HFF-Myc (cell line): ENCODE data around the gene U2AF1L4.
A peak's percentile ranks its signal among the peaks of the same experiment; 100 is the strongest.

Source experiments
- DNase-seq: peaks from one replicate; pipeline ENCODE4 v3.0.0-alpha.2; 2011; ENCODE audit warnings: low read depth; ENCODE audit errors: extremely low read depth
- H3K4me3 ChIP-seq: replicated peaks from 2 replicates; pipeline ENCODE4 v1.5.1; 2011; ENCODE audit warnings: low read depth, mild to moderate bottlenecking, control low read depth, low read length
- TF ChIP-seq, protein P1 (sequence below): IDR thresholded peaks from 2 replicates; pipeline ENCODE4 v1.5.1; 2012; ENCODE audit warnings: mild to moderate bottlenecking, low read depth, low read length, control low read depth; ENCODE audit errors: missing control alignments

Gene U2AF1L4

DNA sequence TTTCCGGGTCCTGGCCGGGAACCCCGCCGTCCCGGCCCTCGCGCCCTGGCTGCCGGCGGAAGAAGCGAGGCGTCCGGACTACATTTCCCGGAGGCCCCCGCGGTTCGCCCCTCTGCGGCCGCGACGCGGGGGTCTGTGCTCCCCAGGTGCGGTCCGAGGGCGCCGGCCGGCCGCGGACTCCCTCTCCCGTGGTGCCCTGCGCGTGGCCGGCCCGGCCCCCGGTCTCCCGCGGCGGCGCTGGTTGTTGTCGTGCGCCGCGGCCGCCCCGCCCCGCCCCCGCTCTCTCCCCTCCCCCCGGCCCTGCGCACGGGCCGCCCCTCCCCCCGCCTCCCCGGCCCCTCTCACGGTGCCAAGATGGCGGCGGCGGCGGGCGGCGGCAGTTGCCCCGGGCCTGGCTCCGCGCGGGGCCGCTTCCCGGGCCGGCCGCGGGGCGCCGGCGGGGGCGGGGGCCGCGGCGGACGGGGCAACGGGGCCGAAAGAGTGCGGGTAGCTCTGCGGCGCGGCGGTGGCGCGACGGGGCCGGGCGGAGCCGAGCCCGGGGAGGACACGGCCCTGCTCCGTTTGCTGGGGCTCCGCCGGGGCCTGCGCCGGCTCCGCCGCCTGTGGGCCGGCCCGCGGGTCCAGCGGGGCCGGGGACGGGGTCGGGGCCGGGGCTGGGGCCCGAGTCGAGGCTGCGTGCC, 27.4 kb downstream of the U2AF1L4 start, which contains the start of gene KMT2B:
Gene KMT2B, plus strand, starts transcription at position 339 of the 680 bp plus-strand sequence. Its CDS starts 16 bp downstream, at position 355.
- no peak for DNase-seq
- TF ChIP-seq, protein P1, sequence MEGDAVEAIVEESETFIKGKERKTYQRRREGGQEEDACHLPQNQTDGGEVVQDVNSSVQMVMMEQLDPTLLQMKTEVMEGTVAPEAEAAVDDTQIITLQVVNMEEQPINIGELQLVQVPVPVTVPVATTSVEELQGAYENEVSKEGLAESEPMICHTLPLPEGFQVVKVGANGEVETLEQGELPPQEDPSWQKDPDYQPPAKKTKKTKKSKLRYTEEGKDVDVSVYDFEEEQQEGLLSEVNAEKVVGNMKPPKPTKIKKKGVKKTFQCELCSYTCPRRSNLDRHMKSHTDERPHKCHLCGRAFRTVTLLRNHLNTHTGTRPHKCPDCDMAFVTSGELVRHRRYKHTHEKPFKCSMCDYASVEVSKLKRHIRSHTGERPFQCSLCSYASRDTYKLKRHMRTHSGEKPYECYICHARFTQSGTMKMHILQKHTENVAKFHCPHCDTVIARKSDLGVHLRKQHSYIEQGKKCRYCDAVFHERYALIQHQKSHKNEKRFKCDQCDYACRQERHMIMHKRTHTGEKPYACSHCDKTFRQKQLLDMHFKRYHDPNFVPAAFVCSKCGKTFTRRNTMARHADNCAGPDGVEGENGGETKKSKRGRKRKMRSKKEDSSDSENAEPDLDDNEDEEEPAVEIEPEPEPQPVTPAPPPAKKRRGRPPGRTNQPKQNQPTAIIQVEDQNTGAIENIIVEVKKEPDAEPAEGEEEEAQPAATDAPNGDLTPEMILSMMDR: no peak
- peak within 1 kb of the TSS; percentile 84 for H3K4me3 ChIP-seq

GRCh38 chr19:35716801-35717664, 28.2 kb downstream of the U2AF1L4 start:
- H3K4me3 ChIP-seq: peak overlapping the region; percentile 84

DNA sequence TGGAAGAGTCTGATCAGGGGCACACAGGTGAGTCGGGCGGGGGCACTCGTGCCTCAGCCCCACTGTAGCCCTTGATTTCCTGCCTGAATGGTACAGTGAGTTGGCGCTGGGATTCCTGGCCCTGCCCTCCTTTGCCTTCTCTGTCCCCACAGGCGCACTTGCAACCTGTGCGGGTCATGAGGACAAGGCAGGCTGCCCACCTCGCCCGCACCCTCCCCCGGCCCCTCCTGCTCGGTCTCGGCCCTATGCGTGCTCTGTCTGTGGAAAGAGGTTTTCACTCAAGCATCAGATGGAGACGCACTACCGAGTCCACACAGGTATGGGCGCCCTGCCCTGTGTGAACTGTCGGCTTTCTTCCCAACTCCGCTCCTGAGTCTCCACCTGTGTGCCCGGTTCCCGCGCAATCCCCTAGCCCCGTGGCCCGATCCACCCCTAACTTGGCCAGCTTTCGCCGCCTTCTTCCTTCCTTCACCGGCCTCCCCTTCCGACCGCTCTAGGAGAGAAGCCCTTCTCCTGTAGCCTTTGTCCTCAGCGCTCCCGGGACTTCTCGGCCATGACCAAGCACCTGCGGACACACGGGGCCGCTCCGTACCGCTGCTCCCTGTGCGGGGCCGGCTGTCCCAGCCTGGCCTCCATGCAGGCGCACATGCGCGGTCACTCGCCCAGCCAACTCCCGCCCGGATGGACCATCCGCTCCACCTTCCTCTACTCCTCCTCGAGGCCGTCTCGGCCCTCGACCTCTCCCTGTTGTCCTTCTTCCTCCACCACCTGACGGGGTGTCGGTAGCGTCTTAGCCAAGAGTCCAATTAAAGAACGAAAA, 29.0 kb downstream of the U2AF1L4 start:
- DNase-seq: no peak
- H3K4me3 ChIP-seq: peak overlapping the region; percentile 84
- TF ChIP-seq, protein P1: no peak

More at GRCh38 chr19:35716801-35717664, 28.2 kb downstream of the U2AF1L4 start:
- DNase-seq: peak; percentile 83
- TF ChIP-seq, protein P1: peak; percentile 86

DNA sequence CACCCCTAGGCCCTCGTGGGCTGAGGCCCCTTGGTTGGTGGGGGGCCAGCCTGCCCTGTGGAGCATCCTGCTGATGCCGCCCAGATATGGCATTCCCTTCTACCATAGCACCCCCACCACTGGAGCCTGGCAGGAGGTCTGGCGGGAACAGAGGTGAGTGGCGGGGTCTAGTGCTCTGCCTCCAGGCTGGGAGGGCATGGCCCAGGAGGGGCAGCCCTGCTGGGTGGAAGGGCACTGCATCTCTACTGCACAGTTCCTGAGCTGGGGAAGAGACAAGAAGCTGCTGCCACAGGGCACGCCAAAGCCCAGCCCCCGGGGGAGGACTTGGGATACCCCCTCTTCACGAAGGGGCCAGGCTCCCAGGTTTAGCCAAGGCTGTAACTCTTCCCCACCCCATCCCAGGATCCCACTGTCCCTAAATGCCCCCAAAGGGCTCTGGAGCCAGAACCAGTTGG, 29.8 kb downstream of the U2AF1L4 start:
- TF ChIP-seq, protein P1: no peak
- H3K4me3 ChIP-seq: peak overlapping the region; percentile 84

GRCh38 chr19:35714601-35715354, 30.4 kb downstream of the U2AF1L4 start:
- H3K4me3 ChIP-seq: no peak overlapping the region
- no peak for DNase-seq
- TF ChIP-seq, protein P1: no peak

More for the DNA sequence above, 29.8 kb downstream of the U2AF1L4 start:
- DNase-seq: no peak
